Stimulated activated CD8-positive, alpha-beta memory T cell treated with anti-CD3 and anti-CD28 coated beads, Interleukin-12 subunit alpha, Interleukin-12 subunit beta, amount 100 ng/mL, for 24 hours (primary cell): ENCODE data around the gene KIF24.
"Not testable (repeated sequence)": the region's sequence is repeated elsewhere in the genome, so short reads cannot be mapped to it uniquely, and the experiment has no call there.

Source experiments
- DNase-seq: peaks from one replicate; pipeline ENCODE4 v3.0.0-alpha.2; 2020; ENCODE audit errors: extremely low read depth

KIF24 gene

DNA sequence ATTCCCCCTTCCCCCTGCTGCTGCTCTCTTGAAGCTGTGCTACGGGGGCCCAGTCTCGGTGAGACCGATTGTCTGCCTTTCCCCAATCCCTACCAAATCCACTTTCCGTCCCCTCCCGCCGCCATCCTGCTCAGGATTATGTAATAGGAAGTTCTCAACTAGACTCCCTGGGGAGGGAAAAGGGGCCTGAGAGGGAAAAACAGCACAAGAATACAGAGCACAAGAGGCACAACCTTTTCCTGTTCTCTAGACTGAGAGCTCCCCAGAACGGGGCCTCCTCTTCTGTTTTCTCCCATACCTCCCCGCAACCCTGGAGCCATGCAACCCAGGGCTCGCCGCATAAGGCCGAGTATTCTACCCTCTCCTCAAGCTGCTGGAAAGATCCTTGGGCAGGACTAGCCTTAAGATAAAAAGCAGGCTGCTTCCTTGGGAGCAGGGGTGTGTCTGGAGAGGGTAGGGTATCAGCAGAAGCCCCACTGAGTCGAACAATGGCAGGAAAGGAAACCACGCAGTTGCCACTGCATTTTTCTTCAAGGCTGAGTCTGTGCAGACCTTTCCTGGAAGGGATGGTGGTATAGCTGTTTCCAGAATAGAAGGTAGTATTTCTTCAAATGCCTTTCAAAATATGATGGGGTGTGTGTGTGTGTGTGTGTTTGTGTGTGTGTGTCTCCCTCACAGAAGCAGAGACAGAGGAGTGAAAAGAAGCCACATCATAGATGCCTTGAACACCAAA is 34.7 kb upstream of the KIF24 start:
- DNase-seq, result no peak

DNA sequence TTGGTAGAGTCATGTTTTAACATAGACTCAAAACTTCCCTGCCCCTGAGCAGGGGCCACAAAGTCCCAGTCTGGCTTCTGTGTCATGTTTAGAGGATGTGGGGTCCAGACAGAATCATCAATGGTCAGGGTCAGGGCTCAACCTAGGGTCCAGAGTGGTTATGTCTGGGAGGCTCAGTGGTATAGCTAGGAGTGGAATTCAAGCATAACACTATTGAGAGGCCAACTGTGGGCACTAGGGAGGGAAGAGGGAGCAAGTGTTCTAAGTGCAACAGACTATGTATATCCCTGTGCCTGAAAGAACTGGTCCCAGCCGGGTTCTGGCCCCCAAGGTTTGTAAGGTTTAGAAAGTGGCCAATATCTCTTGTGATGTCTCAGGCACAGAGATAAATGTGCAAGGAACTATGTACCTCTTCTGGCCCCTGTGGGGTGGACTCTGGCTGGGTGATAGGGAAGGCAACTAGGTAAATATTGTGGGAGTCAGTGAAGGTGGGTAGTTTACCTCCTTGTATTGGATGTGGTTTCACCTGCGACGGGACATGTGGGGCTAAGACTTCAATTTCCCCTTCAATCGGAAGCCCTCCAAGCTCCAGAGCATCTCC is 33.6 kb upstream of the KIF24 start:
- DNase-seq, result no peak

DNA sequence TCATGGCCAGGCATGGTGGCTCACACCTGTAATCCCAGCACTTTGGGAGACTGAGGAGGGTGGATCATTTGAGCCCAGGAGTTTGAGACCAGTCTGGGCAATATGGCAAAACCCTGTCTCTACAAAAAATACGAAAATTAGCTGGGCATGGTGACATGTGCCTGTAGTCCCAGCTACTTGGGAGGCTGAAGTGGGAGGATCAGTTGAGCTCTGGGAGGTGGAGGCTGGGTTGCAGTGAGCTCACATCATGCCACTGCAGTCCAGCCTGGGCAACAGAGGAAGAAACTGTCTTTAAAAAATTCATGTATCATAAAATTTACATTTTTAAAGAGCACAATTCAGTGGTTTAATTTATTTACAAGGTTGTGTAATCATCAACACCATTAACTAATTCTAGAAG is 23.9 kb upstream of the KIF24 start:
- not testable (repeated sequence) for DNase-seq

DNA sequence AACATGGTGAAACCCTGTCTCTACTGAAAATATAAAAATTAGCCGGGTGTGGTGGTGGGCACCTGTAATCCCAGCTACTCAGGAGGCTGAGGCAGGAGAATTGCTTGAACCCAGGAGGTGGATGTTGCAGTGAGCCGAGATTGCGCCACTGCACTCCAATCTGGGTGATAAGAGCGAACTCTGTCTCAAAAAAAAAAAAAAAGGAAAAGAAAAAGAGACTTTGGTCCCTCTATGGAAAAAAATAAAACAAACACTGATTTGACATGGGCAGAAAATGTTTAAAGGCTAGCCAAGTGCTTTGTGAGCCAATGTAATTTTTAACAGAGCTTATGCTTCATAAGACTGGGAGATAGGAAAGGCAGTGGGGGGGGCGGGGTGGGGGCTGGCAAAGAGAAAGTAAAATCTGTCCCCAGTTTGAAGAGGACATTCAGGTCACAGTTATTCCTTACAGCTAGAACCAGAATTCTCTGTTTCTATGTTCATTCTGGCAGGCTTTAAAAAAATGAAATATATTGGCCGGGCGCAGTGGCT is 23.1 kb upstream of the KIF24 start:
- DNase-seq, result not testable (repeated sequence)

DNA sequence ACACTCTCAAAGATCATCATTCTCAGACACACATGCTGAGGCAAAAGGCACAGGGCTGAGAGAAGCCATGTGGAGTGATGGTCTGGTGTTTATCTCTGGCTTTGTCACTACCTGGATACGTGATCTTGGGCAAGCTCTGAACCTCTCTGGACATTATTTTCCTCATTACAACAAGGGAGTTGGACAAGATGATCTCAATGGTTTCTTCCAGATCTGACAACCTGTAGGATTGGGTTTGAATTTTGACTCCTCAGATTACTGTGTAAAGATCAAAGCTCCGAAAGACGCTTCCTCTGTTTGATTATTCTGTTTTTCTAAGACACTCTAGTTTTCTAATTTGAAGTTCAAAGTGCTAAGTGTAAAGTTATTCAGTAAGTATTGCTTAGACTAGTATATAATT is 20.3 kb upstream of the KIF24 start:
- no peak for DNase-seq

DNA sequence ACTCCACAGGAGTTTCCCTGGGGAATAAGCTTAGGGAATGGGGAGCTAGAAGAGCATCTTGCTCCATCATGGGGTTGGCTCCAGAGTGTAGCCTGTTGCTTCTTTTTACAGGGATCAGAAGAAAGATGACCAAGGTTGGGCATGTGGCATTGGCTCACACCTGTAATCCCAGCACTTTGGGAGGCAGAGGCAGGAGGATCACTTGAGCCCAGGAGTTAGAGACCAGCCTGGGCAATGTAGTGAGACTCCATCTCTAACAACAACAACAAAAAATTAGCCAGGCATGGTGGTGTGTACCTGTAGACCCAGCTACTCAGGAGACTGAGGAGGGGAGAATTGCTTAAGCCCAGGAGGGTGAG is 18.7 kb upstream of the KIF24 start:
- no peak for DNase-seq

DNA sequence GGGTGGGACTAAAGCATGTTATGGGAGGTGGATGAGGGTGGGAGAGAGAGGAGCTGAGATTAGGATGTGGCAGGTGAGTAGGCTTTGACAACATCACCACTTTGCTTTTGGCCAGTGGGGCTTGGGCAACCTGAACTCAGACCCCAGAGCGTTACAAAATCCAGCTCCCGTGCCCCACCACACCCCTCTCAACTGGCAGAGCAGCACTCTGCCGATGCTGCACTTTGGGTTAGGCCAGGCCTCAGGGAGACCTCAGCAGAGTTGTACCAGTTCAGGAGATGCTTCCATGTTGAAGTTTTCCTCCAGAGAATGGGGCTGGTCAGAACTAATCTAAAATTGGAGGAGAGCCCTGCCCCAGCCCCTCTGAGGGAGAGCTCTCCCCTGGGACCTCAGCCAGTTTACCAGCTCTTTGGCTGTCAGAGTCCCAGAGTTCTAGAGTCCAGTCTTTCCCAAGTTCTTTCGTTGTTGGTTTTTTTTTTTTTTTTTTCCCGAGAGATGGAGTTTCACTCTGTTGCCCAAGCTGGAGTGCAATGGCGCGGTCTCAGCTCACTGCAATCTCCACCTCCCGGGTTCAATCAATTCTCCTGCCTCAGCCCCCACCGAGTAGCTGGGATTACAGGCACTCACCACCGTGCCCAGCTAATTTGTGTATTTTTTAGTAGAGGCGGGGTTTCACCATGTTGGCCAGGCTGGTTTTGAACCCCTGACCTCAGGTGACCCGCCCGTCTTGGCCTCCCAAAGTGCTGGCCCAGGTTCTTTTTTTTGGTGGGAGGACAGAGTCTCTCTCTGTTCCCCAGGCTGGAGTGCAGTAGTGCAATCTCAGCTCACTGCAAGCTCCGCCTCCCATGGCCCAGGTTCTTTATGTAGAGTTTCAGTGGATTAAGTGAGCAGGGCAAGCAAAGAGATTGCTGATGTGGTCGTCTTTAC is 18.1 kb upstream of the KIF24 start:
- DNase-seq, result no peak

DNA sequence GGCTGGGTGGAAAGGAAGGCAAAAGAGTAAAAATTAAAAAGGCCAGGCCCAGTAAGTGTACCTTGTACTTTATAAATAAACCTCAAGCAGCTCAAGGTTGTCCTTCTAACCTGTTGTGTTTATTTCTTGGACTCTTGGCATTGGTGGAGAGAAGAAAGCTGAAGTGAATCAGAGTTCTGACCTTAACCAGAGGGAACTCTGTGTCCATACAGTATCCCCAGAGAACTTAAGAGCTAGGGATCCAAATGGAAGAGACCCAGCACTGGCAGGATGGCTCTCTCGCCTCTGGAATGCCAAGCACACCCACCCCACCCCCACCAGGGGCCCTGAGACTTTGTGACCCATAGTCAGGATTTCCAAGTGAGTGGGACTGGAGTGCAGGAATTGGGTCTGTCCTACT is 14.5 kb upstream of the KIF24 start:
- DNase-seq, result no peak

DNA sequence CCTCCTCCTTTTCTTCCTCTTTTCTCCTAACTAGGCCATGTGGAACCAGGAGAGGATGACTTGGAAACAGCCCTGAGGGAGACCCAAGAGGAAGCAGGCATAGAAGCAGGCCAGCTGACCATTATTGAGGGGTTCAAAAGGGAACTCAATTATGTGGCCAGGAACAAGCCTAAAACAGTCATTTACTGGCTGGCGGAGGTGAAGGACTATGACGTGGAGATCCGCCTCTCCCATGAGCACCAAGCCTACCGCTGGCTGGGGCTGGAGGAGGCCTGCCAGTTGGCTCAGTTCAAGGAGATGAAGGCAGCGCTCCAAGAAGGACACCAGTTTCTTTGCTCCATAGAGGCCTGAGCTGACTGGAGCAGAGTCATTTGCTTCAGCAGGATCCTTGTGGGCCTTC is 14.0 kb upstream of the KIF24 start:
- DNase-seq, result no peak

DNA sequence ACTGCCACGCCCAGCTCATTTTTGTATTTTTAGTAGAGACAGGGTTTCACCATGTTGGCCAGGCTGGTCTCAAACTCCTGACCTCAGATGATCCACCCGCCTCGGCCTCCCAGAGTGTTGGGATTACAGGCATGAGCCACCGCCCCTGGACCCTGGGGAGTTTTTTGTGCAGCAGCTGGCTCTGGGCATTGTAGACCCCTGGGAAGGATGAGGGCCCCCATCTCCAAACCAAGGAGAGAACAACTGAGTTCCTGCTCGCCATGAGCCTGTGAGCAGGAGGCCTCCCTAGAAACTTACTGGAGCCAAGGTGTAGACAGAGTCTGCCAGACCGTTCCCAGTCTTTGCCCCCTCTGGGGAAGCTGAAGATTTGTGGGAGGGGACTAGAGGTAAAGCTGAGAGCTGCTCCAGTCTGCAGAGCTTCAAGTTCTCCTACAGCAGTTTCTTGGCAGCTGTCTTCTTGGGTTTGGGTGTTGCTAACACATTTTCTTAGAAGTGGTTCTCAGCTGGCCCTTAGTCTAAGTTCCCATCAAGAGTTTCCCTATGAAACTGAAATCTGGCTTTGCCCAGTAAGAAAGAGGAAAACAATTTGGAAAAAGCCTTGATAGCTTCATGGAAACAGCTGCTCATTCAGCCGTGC is 12.7 kb upstream of the KIF24 start:
- no peak for DNase-seq

DNA sequence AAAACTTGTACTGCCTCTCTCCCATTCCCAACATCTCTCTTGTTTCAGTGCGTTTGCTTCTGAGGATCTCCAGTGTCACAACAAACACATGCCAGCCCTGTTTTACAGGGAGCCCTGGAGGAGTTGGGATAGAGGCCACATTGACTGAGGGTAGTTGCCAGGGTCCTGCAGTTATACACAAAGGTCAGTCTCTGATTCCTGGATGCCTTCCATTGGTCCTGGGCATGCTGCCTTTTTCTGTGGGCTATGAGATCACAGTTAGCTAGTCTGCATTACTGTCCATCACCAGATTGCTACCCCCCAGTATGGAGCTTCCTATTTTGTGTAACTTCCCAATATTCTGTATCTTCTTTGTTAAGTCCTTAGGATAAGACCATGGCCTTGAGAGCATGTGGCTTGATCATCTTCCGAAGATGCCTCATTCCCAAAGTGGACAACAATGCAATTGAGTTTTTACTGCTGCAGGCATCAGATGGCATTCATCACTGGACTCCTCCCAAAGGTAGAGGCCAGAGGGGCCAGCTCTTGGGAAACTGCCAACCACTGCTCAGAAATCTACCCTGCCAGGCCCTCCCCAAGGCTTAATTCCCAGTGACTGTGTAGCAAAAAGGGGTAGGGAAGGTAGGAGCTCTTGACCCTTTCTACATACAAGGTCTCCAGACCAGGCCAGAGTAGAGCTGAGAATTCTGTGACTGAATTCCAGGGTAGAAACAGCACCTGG is 9.8 kb upstream of the KIF24 start:
- no peak for DNase-seq

DNA sequence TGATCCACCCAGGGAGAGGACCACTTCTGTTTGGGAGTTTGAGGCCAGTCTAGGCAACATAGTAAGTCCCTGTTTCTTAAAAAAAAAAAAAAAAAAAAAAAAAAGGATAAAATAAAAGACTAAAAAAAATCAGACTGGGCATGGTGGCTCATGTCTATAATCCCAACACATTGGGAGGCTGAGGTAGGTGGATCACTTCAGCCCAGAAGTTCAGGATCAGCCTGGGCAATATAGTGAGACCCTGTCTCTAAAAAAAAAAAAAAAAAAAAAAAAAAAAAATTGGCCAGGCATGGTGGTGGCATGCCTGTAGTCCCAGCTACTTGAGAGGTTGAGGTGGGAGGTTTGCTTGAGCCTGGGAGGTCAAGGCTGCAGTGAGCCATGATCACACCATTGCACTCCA is 9.0 kb upstream of the KIF24 start:
- not testable (repeated sequence) for DNase-seq

DNA sequence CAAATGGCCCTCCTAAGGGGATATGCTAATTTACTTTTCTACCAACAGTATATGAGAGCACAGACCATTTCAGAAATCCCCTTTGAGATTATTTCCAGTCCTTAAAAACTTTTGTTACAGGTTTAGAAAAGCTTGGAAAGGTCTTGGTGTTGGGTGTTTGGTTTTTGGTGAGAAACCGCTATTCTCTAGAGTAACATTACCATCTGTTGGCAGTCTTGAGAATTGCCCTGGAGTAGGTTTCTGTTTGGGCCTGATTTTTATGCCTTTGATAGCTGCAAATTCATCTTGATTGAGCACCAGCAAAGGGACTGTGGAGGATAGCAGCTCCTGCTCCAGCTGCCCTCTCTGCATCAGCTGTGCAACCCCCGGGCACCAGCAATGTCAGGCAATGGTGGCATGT is 8.3 kb upstream of the KIF24 start:
- DNase-seq, result no peak

DNA sequence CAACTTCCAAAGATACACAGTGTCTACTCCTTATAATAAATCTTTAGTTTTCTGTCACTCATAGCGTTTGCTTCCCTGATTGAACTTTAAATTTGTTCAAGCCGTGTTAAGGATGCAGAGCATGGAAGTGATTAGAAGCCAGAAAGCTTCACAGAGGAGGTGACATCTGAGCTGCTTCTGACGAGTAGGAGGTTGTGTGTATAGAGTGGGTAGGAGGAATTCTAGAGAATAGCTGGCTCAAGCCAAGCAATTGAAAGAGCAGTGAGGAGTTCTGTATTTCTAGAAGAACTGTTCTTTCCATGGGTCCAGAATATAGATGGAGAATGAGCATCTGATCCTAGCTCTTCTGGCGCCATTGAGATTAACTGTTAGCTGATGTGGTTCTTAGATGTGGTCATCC is 6.3 kb upstream of the KIF24 start:
- DNase-seq, result no peak

DNA sequence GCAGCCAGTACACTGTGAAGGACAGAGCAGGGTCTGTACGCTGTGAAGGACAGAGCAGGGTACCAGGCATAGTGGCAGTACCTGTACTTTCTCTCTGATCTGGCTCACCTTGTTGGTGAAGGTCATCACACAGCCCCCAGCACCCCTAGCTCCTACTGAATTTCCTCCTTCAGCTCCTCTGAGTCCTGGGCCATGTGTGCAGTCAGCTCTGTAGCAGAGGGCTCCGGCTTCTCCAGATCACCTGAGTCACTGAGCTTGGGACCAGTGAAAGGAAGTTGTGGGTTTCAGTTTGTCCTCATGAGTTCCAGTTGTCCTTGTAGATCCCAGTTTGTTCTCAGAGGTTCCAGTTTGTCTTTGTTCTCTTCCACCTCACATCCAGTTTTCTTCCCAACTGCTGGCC is 5.8 kb upstream of the KIF24 start:
- DNase-seq, result no peak

DNA sequence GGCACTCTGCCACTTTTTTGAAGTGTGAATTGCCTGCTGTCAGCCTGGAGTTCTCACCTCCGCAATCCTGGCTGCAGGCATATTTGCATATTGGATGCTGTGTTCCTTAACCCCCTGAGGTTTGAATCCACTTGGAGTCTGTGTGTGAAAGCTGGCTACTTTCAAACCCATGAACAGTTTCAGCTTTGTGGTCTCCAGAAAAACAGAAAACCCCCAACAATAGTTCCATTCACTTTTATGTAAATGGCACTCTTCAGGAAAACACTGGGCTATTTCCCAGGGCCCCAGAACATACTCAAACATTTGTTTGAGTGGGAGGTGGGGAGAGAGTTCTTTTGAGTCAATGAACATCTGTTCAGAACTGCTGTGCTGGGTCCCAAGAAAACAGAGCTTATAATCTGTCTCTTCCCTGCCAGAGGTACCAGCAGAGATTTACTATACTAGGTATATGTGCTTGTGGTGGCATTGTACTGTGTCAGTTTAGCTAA is 5.3 kb upstream of the KIF24 start:
- DNase-seq, result no peak

DNA sequence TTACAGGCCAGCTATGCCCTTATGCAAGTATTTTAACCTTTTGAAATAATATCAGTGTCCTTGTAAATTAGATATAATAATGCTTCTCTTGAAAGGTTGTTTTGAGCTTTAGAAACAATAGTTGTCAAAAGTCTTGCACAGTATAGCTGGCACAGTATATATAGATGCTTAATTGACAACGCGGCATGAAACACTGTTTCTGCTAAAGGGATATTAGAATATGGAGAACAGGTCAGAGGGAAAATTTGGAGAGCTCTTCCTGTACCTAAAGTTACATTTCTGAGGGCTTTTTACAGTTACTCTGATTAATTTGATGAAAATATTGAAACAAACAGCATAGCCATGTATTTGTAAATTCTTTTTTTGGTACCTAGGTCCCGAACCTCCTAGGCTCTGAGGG is 4.8 kb upstream of the KIF24 start:
- DNase-seq, result no peak

DNA sequence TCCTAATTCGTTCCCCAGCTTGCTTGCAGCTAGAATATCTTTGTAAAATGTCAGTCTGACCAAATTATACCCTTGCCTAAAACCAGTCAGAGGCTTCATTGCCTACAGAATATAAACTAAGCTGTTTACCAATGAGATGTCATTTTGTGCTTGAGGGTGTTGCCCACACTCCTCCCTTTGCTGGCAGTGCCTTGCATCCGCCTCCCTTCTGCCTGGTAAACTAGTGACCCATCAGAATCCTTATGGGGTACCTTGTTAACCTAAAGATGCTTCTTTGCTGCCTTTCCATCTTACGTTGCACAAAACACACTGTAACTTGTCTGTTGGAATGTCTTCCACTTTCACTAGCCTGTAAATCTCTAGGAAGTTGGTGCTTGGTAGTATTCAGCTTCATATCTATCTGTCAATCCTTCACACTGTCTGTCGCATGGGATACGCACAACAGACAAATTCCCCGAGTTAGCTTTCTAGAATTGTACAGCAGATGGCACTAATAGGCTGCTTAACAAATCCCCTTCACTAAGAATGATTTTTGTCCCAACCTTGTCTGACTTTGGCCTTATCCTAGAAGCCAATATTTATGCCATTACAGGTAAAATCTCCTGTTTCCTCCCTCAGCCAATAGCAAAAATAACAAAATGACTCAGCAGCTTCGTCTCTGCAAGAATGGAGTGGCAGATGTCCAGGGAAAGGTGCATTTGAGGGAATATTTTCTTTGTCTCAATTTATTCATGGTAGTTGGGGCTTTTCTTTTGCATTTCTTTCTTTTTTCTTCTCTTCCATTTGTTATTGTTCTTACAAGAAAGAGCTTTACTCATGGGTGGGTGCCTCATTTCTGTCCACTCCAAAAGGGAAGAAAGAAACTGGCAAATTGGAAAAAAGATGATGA is 3.3 kb upstream of the KIF24 start:
- no peak for DNase-seq

DNA sequence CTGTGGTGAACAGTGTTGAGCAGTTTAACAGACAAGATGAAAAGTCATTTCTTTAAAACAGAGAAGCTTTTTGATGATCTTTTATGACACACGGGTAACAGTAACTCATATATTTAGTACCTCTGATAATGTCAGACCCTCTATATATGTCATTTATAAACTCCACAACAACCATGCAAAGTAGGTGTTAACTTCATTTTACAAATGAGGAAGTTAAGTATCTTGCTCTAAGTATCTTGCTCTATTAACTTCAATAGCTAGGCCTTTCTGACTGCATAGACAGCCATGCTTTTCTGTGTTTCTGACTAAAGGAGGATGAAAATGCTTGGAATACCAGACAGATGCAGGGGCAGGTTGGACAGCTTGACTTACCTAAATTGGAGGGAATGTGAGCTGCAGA is 2.1 kb upstream of the KIF24 start:
- DNase-seq, result no peak

DNA sequence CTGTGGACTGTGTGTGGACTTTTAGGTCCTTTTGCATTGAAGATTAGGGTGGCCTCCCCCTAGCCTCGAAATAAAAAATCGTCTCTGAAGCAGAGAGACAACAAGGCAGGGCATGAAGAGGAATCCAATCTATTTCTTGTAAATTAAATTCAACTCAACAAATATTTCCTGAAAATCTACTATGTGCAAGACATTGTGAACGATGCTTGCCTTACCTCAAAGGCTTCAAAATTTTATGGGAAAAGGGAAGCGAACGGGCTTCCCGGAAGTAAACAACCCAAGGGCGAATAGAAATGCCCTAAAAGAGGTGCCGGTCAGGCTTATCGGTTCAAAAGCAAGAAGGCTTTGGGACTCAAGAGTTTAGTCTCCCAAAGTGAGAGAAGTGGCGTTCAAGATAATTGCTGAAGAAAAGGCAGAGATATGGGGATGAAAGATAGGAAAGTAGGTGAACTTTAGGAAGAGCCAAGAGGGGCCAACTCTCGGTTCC is 525 bp downstream of the KIF24 start:
- no peak for DNase-seq
